Endothelial cell of umbilical vein (primary cell): ENCODE measurements around the gene TLX3. TPM values are rescaled to one million over a fixed set of nuclear protein-coding genes. Genes with fewer than 3 reads are reported as not detected.

Experiments used
- BruUV-seq: library from RNA; stranded (reverse); fragments of 400-500 nt; replicated peaks from 2 replicates; lab custom pipeline; 2021; lab: Mats Ljungman, UMichigan
- CTCF ChIA-PET: fragments of 300-600, 350-600 bp; sonication (Branson Sonifier 250); formaldehyde crosslinking; loops from one replicate; lab custom pipeline; 2021; ENCODE audit warnings: antibody characterized with exemption, inconsistent platforms; lab: Charles Lee
- POLR2A ChIA-PET: fragments of 300-600, 350-600 bp; sonication (Branson Sonifier 250); formaldehyde crosslinking; loops from one replicate; lab custom pipeline; 2021; ENCODE audit warnings: antibody characterized with exemption, inconsistent platforms; lab: Charles Lee
- DNase-seq: peaks from one replicate; pipeline ENCODE4 v3.0.0-alpha.2; 2011; ENCODE audit warnings: low read depth, low spot score
- FAIRE-seq: peaks from 2 replicates; lab custom pipeline; 2011; peaks lifted over from hg19 to GRCh38; lab: Jason Lieb, UNC
- H2AFZ ChIP-seq: 2 replicates; pipeline ENCODE4 v1.6.0; 2012; ENCODE audit warnings: low read depth, low read length, control low read depth, inconsistent platforms
- H3K27ac ChIP-seq: 2 replicates; pipeline ENCODE4 v1.5.1; 2011; ENCODE audit warnings: low read depth, mild to moderate bottlenecking, control low read depth, low read length, moderate library complexity; ENCODE audit not compliant: insufficient read depth
- H3K27me3 ChIP-seq, 2 experiments: 2 replicates each; pipeline versions ENCODE4 v1.6.0 to v1.6.1; 2011; ENCODE audit warnings: low read length in 2 of 2, mixed read lengths in 1 of 2; ENCODE audit not compliant: control insufficient read depth in 2 of 2, insufficient read depth in 2 of 2
- H3K36me3 ChIP-seq, 2 experiments: 2 replicates in 1 of 2; 3 replicates in 1 of 2; pipeline ENCODE4 v1.5.1; 2011; ENCODE audit warnings: low read length in 2 of 2, mild to moderate bottlenecking in 1 of 2, moderate library complexity in 1 of 2; ENCODE audit not compliant: control insufficient read depth in 2 of 2, insufficient read depth in 2 of 2; ENCODE audit errors: extremely low read depth in 1 of 2
- H3K4me1 ChIP-seq: 3 replicates; pipeline ENCODE4 v1.5.1; 2011; ENCODE audit warnings: mild to moderate bottlenecking, low read length; ENCODE audit not compliant: control insufficient read depth, insufficient read depth; ENCODE audit errors: extremely low read depth
- H3K4me2 ChIP-seq: 2 replicates; pipeline ENCODE4 v1.6.1; 2011; ENCODE audit warnings: low read length, control low read depth, mixed read lengths; ENCODE audit not compliant: insufficient read depth
- H3K4me3 ChIP-seq, 3 experiments: fragments of 200-600 bp in 1 of 3; sonication (generic), shearing (Covaris generic) in 1 of 3; replicated peaks in 1 of 3; 2 replicates each; pipeline ENCODE4 v1.5.1; 2011 to 2016; ENCODE audit warnings: control low read depth in 3 of 3, low read length in 3 of 3, mild to moderate bottlenecking in 2 of 3, inconsistent platforms in 1 of 3, low read depth in 1 of 3, moderate library complexity in 1 of 3; ENCODE audit not compliant: insufficient read depth in 1 of 3
- H3K79me2 ChIP-seq: 2 replicates; pipeline ENCODE4 v1.6.0; 2012; ENCODE audit warnings: low read length, inconsistent platforms; ENCODE audit not compliant: control insufficient read depth, insufficient read depth
- H3K9ac ChIP-seq: replicated peaks from 2 replicates; pipeline ENCODE3; 2011; ENCODE audit warnings: low read length, control low read depth; ENCODE audit not compliant: insufficient read depth; ENCODE audit errors: extremely low read depth
- H3K9me1 ChIP-seq: replicated peaks from 3 replicates; pipeline ENCODE4 v1.6.0; 2011; ENCODE audit warnings: mild to moderate bottlenecking, low read length; ENCODE audit not compliant: control insufficient read depth, insufficient read depth; ENCODE audit errors: extremely low read depth
- H3K9me3 ChIP-seq: replicated peaks from 2 replicates; pipeline ENCODE4 v1.5.1; 2012; ENCODE audit warnings: low read length, inconsistent platforms; ENCODE audit not compliant: control insufficient read depth, insufficient read depth
- H4K20me1 ChIP-seq: replicated peaks from 2 replicates; pipeline ENCODE3; 2011; ENCODE audit warnings: mild to moderate bottlenecking, low read length; ENCODE audit not compliant: control insufficient read depth, insufficient read depth; ENCODE audit errors: extremely low read depth
- CTCF ChIP-seq, 2 donors: IDR thresholded peaks; 1 replicate in 1 of 2; 2 replicates in 1 of 2; pipeline ENCODE4 v1.5.1; 2011; ENCODE audit warnings: low read length in 2 of 2, mild to moderate bottlenecking in 2 of 2, moderate library complexity in 2 of 2, control low read depth in 1 of 2, inconsistent platforms in 1 of 2, low read depth in 1 of 2; ENCODE audit not compliant: insufficient read depth in 1 of 2; ENCODE audit errors: extremely low read depth in 1 of 2
- EZH2 ChIP-seq: IDR thresholded peaks from 2 replicates; pipeline ENCODE4 v1.6.1; 2012; ENCODE audit warnings: borderline replicate concordance, low read depth, mild to moderate bottlenecking, moderate library complexity, low read length, inconsistent platforms; ENCODE audit not compliant: severe bottlenecking
- FOS ChIP-seq: IDR thresholded peaks from 2 replicates; pipeline ENCODE4 v1.6.1; 2011; ENCODE audit warnings: mild to moderate bottlenecking, low read length, moderate library complexity, borderline replicate concordance; ENCODE audit not compliant: insufficient read depth
- GATA2 ChIP-seq: IDR thresholded peaks from 2 replicates; pipeline ENCODE4 v1.7.0; 2011; ENCODE audit warnings: low read depth, mild to moderate bottlenecking, moderate library complexity, mixed read lengths, low read length; ENCODE audit not compliant: insufficient read length, insufficient read depth
- JUN ChIP-seq: IDR thresholded peaks from 2 replicates; pipeline ENCODE4 v1.6.1; 2011; ENCODE audit warnings: borderline replicate concordance, low read depth; ENCODE audit not compliant: insufficient read length, insufficient read depth
- MAX ChIP-seq: IDR thresholded peaks from 2 replicates; pipeline ENCODE4 v1.6.1; 2011; ENCODE audit not compliant: insufficient read depth, insufficient read length
- MYC ChIP-seq: IDR thresholded peaks from one replicate; pipeline ENCODE4 v1.6.1; 2011; ENCODE audit warnings: mild to moderate bottlenecking, low read depth, low read length
- POLR2A ChIP-seq: IDR thresholded peaks from 2 replicates; pipeline ENCODE4 v1.6.1; 2012; ENCODE audit warnings: low read depth, mild to moderate bottlenecking, control low read depth, low read length
- POLR2AphosphoS5 ChIP-seq: IDR thresholded peaks from 2 replicates; pipeline ENCODE4 v1.6.1; 2012; ENCODE audit warnings: low read depth, mild to moderate bottlenecking, control low read depth, low read length, moderate library complexity; ENCODE audit not compliant: insufficient read depth
- dilution Hi-C: fragments of 300-500 bp; cut with MboI; formaldehyde crosslinking; loops from one replicate; pipeline ENCODE4 v1.15.0; 2019; ENCODE audit warnings: low sequenced_read_pairs; ENCODE audit not compliant: extremely low pct_ligation_motif_present
- intact Hi-C: fragments of 100-400 bp; cut with micrococcal nuclease; formaldehyde crosslinking; loops from one replicate; pipeline ENCODE4 v1.10.0; 2022
- polyA plus RNA-seq, 4 experiments: library from polyadenylated mRNA; depleted of rRNA in 3 of 4; stranded (reverse) in 3 of 4; unstranded in 1 of 4; fragments of >200 nt; gene quantifications; 2 replicates each; pipeline versions ENCODE4 v1.2.1 to v1.2.3, GENCODE V29; 2011 to 2012; ENCODE audit warnings: missing spikeins in 1 of 4
- total RNA-seq: library from RNA; stranded (reverse); gene quantifications from 2 replicates; pipeline ENCODE4 v1.2.3, GENCODE V29; 2021

The TLX3 gene
- total and polyA plus RNA-seq, 2 donors (not counting 3 experiments of a cell fraction or from before 2014, with no cell fraction given): not detected

GRCh38 chr5:171315925-171316257 is 6.8 kb downstream of the TLX3 start:
- BruUV-seq: no TSS peak
- ChIA-PET POLR2A (no interaction called here), CTCF (interaction anchor here (1.0 kb wide), 1 partner anchor 109 kb away, joined by 3 read pairs; no protein-coding TSS in a partner anchor)
- TF ChIP-seq MAX: no peak
- TF ChIP-seq JUN: no peak
- TF ChIP-seq POLR2AphosphoS5: no peak
- no peak for TF ChIP-seq GATA2
- no peak for TF ChIP-seq CTCF (IDR thresholded peaks at IDR 0.05; ENCODE audit: extremely low read depth in 1 of 2, insufficient read depth in 1 of 2, low read depth in 1 of 2, low read length in 2 of 2)
- no peak for TF ChIP-seq EZH2
- TF ChIP-seq FOS: no peak
- TF ChIP-seq MYC: no peak
- no peak for TF ChIP-seq POLR2A
- no peaks in the 10 kb centered on the region for H3K79me2 ChIP-seq
- no peak for FAIRE-seq
- peaks cover 2% of the 10 kb centered on the region for H3K4me1 ChIP-seq
- no peaks in the 10 kb centered on the region for H3K36me3 ChIP-seq
- no peak overlapping the region for H2AFZ ChIP-seq
- H3K4me2 ChIP-seq: no peak overlapping the region
- dilution Hi-C loops (no loop called here), intact Hi-C loops (loop anchor here (10.0 kb wide), 1 partner anchor 451 kb away; the partner anchor contains the start of gene RANBP17)
- H3K27me3 ChIP-seq: peaks cover 81 to 94% of the 10 kb centered on the region in 2 experiments
- H3K9me3 ChIP-seq: no peaks in the 10 kb centered on the region
- no peaks in the 10 kb centered on the region for H4K20me1 ChIP-seq
- DNase-seq: no peak
- no peaks in the 10 kb centered on the region for H3K9me1 ChIP-seq
- H3K27ac ChIP-seq: no peak overlapping the region
- H3K4me3 ChIP-seq: no peak overlapping the region
- H3K9ac ChIP-seq: no peak overlapping the region
